HEK293 (cell line): ENCODE measurements around the gene PRKG1.

Source experiments
- CTCF ChIP-seq: fragments of 450-650 bp; formaldehyde crosslinking; IDR thresholded peaks from 2 replicates; pipeline ENCODE4 v1.5.1; 2016; ENCODE audit warnings: missing biosample characterization, missing genetic modification characterization
- ZBTB17 ChIP-seq: fragments of 450-650 bp; formaldehyde crosslinking; IDR thresholded peaks from 2 replicates; pipeline ENCODE4 v1.5.1; 2016; ENCODE audit warnings: missing biosample characterization, missing genetic modification characterization
- ZNF654 ChIP-seq: fragments of 450-650 bp; formaldehyde crosslinking; IDR thresholded peaks from 2 replicates; pipeline ENCODE4 v1.5.1; 2016; ENCODE audit warnings: low read depth, missing biosample characterization, missing genetic modification characterization
- ZNF768 ChIP-seq: fragments of 450-650 bp; formaldehyde crosslinking; IDR thresholded peaks from 2 replicates; pipeline ENCODE4 v1.5.1; 2018; ENCODE audit warnings: missing biosample characterization, mild to moderate bottlenecking, missing genetic modification characterization

- TF ChIP-seq CTCF (no peak), ZNF654 (no peak), ZNF768 (tag by site-specific recombination) (no peak), ZBTB17 (tag by site-specific recombination) (no peak)
Measured at GRCh38 chr10:52040486-52040885, 966.2 kb downstream of the PRKG1 start.
